Activated effector memory CD4-positive, alpha-beta T cell treated with Interleukin-2 at 50 U/mL for 16 hours (primary cell): ENCODE data around the gene CCDC136.
A peak's percentile ranks its signal among the peaks of the same experiment; 100 is the strongest.

Experiments used
- DNase-seq: peaks from one replicate; pipeline ENCODE4 v3.0.0-alpha.2; 2020

The CCDC136 gene

DNA sequence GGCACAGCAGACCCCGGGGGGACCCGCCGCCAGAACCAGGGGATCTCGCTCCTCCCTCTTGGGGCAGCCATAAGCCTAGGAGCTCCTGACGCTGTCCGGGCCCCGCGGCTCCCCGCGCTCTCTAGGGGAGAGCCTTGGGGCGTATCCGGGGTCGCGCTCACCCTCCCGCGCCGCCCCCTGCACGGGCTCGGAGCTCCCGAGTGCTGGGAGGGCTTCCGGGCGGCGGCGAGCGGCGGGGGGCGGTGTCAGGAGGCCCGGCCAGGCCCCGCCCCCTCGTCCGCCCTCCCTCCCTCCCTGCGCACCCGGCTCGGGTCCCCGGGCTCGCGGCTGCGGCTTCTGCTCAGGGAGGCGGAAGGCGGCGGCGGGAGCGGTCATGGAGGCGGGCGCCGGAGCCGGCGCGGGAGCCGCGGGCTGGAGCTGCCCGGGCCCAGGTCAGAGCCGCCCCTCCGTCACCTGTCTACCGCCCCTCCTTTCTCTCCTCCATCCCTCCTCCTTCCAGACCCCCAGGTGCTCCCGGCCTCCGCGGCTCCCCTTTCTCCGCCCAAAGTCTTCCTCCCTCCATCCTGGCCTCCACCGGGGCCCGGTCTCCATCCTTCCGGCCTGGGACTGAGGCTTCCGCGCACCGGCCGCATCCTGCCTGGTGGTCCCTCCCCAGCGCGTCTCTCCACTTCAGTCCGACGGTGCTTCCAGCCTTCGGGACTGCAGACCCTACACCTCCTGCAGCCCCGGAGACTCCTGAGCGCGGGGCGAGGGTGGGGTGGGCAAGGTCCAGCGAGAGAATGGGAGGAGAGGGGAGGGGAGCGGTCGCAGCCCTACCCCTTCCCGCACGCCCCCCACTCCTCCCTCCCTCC, at the start of gene CCDC136:
TSS of gene CCDC136 (plus strand) at position 848 of the 851 bp plus-strand sequence. CDS start 444 bp downstream, outside the sequence.
- DNase-seq: peak; percentile 73

DNA sequence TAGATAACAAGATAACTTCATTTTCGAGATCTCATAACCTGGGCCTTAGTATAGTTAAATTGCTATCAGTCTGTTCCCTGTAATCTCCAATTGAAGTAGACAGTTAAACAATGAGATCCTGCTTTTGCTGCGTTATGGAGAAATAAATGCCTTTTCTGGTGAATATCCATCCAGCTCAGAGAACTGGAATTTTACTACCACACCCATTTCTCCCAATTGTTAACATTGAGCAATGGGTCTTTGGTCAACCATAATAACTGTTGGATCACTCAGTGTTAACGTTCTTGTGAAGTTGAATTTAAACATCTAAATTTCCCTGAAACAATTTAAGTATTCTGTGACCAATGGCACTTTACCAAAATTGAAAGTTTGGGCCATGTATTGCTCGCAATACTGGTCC, 49.6 kb upstream of the CCDC136 start:
- DNase-seq: no peak

- no peak for DNase-seq
These were observed 48.5 kb upstream of the CCDC136 start for GRCh38 chr7:128743112-128743772.

DNA sequence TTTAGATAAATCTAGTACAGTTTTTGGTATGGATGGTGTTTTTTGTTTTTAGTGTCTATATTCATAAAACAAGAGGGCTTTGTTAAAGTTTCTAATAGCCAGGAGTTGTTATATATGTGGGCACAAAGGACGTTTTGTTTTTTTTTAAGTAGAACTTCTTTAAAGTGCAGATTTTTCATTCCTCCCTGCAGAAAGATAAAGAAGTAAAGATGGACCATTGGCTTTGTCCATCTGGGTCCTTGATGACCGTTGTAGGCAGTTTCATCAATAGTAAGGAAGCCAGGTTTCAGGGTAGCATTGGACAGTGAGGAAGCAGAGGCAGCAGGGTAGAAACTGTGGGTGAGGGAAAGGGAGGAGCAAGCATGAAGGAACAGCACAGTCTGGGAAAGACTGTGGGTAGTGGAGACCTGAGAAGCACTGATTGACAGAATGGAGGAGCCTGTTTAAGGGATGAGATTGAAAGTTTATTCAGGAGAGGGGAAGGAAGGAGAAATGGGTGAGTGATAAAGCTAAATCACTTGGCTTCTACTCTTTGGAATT, 47.3 kb upstream of the CCDC136 start:
- DNase-seq: no peak

DNA sequence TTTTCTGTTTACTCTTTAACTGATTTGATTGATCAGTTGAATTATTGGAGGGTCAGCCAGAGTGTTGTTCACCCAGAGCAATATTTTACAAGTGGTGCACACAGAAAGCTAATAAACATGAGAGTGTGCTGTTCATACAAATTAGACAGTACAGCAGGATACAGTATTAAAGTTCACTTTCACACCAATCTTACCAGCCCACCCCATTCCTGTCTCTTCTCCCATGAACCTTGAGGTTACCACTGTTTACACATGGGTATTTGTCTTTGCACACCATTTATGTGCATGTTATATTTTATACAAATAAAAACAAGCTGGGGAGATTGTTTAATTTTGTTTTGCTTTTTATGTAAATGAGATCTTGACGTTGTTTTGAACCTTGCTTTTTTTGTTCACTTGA, 46.1 kb upstream of the CCDC136 start:
- DNase-seq: no peak

DNA sequence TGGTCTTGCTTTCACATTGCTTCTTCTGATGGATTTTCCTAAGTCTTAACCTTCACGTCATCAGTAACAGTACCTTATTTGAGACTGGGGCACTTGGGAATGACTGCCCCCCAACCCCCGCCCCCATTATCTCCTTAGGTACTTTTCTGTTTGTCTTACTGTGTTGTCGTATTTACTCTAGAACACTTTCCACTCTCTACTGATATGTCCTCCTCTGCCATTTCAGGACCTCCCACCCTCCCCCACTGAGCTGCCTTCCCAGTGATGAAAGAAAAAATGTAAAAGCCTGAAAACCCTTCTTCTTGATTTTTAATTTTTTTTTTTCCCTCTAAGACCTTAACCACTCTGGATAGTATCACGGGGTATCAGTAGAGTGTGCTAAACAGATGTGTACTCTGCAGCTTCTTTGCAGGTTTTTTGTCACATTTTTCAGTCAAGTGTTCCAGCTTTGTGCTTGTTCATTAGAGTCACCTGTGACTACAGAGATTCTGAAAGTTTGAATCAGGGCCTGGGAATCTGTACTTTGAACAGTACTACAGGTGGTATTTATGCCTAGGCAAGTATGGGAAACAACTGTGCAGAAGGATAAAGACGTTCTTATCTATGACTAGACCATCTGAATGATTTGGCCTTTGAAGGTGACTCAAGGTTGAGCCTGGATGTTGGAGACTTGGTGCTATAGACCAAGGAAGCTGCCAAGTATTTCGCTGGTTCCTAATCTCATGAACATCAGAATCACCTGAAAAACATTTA, 44.3 kb upstream of the CCDC136 start:
- DNase-seq: no peak

- DNase-seq: no peak
These were observed 39.5 kb upstream of the CCDC136 start for GRCh38 chr7:128752251-128752650.

GRCh38 chr7:128755075-128755818, 36.5 kb upstream of the CCDC136 start:
- no peak for DNase-seq

GRCh38 chr7:128755819-128756476, 35.8 kb upstream of the CCDC136 start:
- no peak for DNase-seq

DNA sequence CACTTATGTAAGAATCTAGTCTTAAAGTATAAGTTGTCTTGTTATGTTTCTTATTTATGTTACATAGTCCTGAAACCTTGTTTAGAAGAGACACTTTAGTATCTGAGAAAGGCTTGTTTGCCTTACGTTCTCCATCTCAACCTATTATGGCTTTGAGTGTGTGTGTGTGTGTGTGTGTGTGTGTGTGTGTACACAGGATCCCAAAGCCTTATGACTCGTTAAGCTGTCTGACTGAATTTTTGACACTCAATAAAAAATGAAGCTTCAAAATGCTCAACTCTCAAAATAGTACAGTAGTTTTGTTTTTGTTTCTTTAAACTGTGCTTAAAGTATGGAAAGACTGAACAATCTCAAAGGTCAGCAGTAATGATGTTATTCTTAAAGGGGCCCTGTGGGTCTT, 34.6 kb upstream of the CCDC136 start:
- DNase-seq: no peak

DNA sequence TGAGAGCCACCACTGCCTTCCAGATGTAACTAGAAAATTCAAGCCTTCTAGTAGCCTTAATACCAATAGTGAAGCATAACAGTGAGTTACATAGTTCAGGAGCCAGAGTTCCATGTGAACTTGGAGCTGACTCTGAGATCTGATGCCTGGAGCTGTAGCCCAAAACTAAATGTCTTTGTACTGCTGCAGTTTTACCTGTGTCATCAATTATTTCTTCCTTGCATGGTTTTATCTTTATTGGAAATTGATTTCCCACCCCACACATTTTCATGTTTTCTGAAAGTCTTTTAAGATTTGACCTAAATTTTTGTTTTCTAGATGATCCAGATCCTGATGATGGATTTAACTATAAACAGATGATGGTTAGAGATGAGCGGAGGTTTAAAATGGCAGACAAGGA, 33.2 kb upstream of the CCDC136 start:
- DNase-seq: no peak

- no peak for DNase-seq
These were observed 32.5 kb upstream of the CCDC136 start for GRCh38 chr7:128759242-128759641.

- no peak for DNase-seq
These were observed 28.2 kb upstream of the CCDC136 start for GRCh38 chr7:128763541-128763940.

DNA sequence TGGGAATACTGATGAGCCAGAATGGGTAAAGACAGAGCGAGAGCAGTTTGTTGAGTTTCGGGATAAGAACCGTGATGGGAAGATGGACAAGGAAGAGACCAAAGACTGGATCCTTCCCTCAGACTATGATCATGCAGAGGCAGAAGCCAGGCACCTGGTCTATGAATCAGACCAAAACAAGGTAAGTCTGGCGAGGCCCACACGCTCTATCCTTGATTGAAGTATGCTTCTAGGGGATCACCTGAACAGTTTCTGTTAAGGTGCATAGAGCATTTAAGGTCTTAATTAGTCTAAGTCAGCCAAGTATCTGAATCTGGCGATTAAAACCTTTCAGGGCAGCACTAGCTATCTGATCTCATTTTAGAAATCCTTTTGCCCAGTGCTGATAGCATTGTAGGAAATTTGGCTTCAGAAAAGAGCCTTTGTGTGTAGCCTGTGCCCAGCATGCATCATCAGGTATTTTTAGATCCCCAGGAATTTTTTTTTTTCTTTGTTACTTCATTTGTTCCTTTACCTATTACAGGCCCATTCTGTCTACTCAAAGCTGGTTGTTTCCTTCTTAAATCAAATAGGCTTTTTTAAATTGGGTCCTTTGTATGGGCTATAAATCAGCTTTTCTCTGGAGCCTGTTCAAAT, 24.2 kb upstream of the CCDC136 start:
- no peak for DNase-seq

GRCh38 chr7:128770233-128770632, 21.5 kb upstream of the CCDC136 start:
- DNase-seq: no peak

DNA sequence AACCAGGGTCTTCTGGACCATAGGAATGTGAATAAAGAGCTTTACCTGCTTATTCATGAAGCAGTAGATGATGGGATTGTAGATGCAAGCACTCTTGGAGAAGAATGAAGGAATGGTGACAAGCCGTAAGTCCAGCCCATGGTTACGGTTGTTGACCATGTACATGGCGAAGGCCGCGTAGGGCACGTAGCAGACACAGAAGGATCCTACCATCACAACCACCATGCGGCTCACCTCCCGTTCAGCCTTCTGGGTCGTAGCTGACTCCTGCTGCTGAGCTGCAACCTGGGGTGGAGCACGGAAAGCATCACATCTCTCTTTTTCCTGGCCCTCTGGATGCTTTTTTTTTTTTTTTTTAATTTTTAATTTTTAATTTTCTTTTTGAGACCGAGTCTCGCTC, 18.2 kb upstream of the CCDC136 start:
- DNase-seq: no peak

DNA sequence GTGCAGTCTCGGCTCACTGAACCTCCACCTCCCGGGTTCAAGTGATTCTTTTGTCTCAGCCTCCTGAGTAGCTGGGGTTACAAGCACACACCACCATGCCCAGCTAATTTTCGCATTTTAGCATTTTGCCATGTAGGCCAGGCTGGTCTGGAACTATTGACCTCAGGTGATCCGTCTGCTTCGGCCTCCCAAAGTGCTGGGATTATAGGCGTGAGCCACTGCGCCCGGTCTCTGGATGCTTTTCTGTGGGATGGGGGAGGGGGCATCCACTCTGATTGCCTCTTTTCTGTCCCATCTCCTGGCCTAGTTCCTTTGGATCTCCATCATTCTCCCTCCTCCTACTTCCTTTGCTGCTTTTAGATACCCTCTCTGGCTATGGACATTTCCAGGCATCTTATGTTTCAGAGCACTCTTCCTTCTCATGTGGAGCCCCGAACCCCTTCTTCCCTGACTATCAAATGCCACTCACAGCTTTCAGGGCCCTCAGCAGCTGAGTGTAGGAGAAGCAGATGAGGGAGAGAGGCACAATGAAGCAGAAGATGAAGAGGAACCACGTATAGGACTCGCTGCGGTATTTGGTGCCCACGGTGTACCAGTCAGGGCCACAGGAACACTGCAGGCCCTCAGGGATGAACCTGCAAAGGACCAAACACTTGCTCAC, 17.6 kb upstream of the CCDC136 start:
- DNase-seq: no peak

DNA sequence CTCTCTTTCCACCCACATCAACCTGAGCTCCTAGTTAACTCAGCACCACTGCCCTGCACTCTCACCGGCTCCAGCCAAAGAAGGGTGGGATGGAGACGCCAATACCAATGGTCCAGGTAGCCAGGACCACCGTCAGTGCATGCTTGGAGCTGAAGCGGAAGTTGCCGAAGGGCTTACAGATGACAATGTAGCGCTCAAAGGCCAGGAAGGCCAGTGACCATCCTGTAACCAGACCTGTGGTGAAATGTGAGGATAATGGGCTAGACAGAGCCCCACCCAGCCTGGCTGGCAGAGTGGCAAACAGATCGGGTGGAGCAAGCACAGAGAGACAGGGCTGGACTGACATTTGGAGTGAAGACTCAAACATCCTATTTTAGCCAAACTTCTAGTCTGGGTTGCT, 16.8 kb upstream of the CCDC136 start:
- no peak for DNase-seq

- DNase-seq: no peak
These were observed 15.9 kb upstream of the CCDC136 start, which contains the start of gene OPN1SW for GRCh38 chr7:128775744-128776474. Gene OPN1SW (minus strand): TSS chr7:128775794. CDS start chr7:128775781, 13 bp downstream.
